Measurements from ENCODE around the gene FAF1. TPM values are rescaled to one million over a fixed set of nuclear protein-coding genes. Genes with fewer than 3 reads are reported as not detected.

FAF1 gene
- polyA plus RNA-seq, 2 donors, result 18.4 to 32.1 TPM

GRCh38 chr1:50421366-50421748 is 538.7 kb downstream of the FAF1 start:
- no peak overlapping the region for H3K27ac ChIP-seq (ENCODE audit: low read depth in 2 of 2, low read length in 1 of 2)
- H3K27me3 ChIP-seq (ENCODE audit: control insufficient read depth in 1 of 2, insufficient read depth in 2 of 2, low read length in 2 of 2), result peaks cover 0 to 34% of the 10 kb centered on the region in 2 donors
- no peaks in the 10 kb centered on the region for H3K36me3 ChIP-seq (ENCODE audit: control insufficient read depth in 2 of 2, insufficient read depth in 2 of 2, low read length in 1 of 2)
- peaks cover 0 to 11% of the 10 kb centered on the region in 2 donors for H3K9me3 ChIP-seq (ENCODE audit: control insufficient read depth in 2 of 2, insufficient read depth in 1 of 2, low read depth in 1 of 2, low read length in 1 of 2)
- no peak overlapping the region for H3K4me3 ChIP-seq (ENCODE audit: low read depth in 1 of 2, low read length in 2 of 2)
- H3K4me1 ChIP-seq (ENCODE audit: control insufficient read depth in 2 of 2, insufficient read depth in 2 of 2, low read length in 1 of 2), result peaks cover 8 to 11% of the 10 kb centered on the region in 2 donors
- 40 to 43% methylated on average over 36 to 38 of the region's 38 CpGs for WGBS, 2 donors

- Histone ChIP-seq H3K27me3 (ENCODE audit: control insufficient read depth in 1 of 2, insufficient read depth in 2 of 2, low read length in 2 of 2) (peaks cover 0 to 34% of the 10 kb centered on the region in 2 donors), H3K4me3 (ENCODE audit: low read depth in 1 of 2, low read length in 2 of 2) (no peak overlapping the region), H3K36me3 (ENCODE audit: control insufficient read depth in 2 of 2, insufficient read depth in 2 of 2, low read length in 1 of 2) (no peaks in the 10 kb centered on the region), H3K9me3 (ENCODE audit: control insufficient read depth in 2 of 2, insufficient read depth in 1 of 2, low read depth in 1 of 2, low read length in 1 of 2) (peaks cover 0 to 11% of the 10 kb centered on the region in 2 donors), H3K27ac (ENCODE audit: low read depth in 2 of 2, low read length in 1 of 2) (no peak overlapping the region), H3K4me1 (ENCODE audit: control insufficient read depth in 2 of 2, insufficient read depth in 2 of 2, low read length in 1 of 2) (peaks cover 8 to 11% of the 10 kb centered on the region in 2 donors)
- WGBS, 2 donors, result 21 to 40% methylated on average over 59 to 69 of the region's 69 CpGs
These were observed 539.2 kb downstream of the FAF1 start for GRCh38 chr1:50420689-50421365.

GRCh38 chr1:50419907-50420677 is 540.0 kb downstream of the FAF1 start:
- Histone ChIP-seq H3K4me3 (ENCODE audit: low read depth in 1 of 2, low read length in 2 of 2) (no peak overlapping the region), H3K27ac (ENCODE audit: low read depth in 2 of 2, low read length in 1 of 2) (no peak overlapping the region), H3K9me3 (ENCODE audit: control insufficient read depth in 2 of 2, insufficient read depth in 1 of 2, low read depth in 1 of 2, low read length in 1 of 2) (peaks cover 5 to 11% of the 10 kb centered on the region in 2 donors), H3K27me3 (ENCODE audit: control insufficient read depth in 1 of 2, insufficient read depth in 2 of 2, low read length in 2 of 2) (peaks cover 0 to 33% of the 10 kb centered on the region in 2 donors), H3K4me1 (ENCODE audit: control insufficient read depth in 2 of 2, insufficient read depth in 2 of 2, low read length in 1 of 2) (peaks cover 8 to 9% of the 10 kb centered on the region in 2 donors), H3K36me3 (ENCODE audit: control insufficient read depth in 2 of 2, insufficient read depth in 2 of 2, low read length in 1 of 2) (no peaks in the 10 kb centered on the region)
- 39 to 50% methylated on average over 21 of the region's 21 CpGs for WGBS, 2 donors

DNA sequence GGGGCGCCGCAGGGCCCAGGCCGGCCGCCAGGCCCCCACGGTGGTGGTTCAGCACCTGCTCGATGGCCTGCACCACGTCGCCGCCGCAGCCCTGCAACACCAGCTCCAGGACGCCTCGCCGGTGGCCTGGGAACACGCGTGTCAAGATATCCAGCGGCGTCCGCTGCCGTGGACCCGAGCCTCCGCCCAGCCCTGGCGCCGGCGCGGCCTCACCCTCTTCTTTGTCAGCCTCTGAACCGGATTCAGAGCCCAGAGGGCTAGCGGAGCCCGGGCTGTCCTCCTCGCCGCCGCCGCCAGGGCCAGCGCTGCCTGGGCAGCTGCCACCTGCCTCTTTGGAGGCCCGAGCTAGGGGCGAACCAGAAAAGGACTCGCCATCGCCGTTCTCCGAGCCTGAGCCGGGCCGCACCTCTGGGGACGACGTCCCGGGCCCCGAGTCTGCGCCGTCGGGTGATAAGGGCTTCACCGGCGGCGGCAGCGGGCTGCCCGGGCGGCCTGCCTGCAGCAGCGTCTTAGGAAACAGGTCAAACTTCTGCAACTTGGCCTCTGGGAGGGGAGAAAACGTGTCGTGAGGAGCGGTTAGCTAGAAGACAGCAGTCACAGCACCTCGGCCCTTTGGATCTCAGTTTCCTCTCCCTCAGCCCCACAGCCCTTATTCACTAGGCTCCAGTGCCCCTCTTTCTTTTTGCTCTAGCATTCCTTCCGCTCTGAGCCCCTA is 540.7 kb downstream of the FAF1 start:
- H3K36me3 ChIP-seq (ENCODE audit: control insufficient read depth in 2 of 2, insufficient read depth in 2 of 2, low read length in 1 of 2), result no peaks in the 10 kb centered on the region
- peaks cover 4 to 8% of the 10 kb centered on the region in 2 donors for H3K4me1 ChIP-seq (ENCODE audit: control insufficient read depth in 2 of 2, insufficient read depth in 2 of 2, low read length in 1 of 2)
- H3K27ac ChIP-seq (ENCODE audit: low read depth in 2 of 2, low read length in 1 of 2), result no peak overlapping the region
- peaks cover 5 to 11% of the 10 kb centered on the region in 2 donors for H3K9me3 ChIP-seq (ENCODE audit: control insufficient read depth in 2 of 2, insufficient read depth in 1 of 2, low read depth in 1 of 2, low read length in 1 of 2)
- WGBS, 2 donors, result 31 to 45% methylated on average over 57 to 60 of the region's 60 CpGs
- H3K4me3 ChIP-seq (ENCODE audit: low read depth in 1 of 2, low read length in 2 of 2), result no peak overlapping the region
- peaks cover 0 to 27% of the 10 kb centered on the region in 2 donors for H3K27me3 ChIP-seq (ENCODE audit: control insufficient read depth in 1 of 2, insufficient read depth in 2 of 2, low read length in 2 of 2)

DNA sequence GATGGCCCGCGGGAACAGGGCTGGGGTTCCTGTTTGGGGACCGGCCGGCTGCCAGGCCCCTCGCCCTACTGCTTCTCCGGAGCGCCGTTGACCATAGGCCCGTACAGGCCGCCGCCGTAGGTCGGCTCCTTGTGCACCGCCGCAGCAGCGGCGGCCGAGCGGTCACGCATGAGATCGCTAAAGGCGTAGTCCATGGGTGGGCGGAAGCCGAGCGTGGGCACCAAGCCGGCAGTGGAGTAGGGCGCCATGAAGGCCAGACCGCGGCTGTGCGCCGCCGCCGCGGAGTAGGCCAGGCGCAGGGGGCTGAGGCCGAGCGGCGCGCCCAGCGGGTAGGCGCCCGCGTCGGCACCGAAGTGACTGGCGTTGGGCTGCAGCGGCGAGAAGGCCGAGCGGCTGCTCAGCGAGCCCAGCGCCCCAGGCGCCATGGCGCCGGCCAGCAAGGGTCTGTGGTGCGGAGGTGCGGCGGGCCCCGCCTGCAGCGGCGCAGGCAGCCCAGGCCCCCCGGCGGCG is 541.4 kb downstream of the FAF1 start:
- Histone ChIP-seq H3K9me3 (ENCODE audit: control insufficient read depth in 2 of 2, insufficient read depth in 1 of 2, low read depth in 1 of 2, low read length in 1 of 2) (peaks cover 5 to 14% of the 10 kb centered on the region in 2 donors), H3K36me3 (ENCODE audit: control insufficient read depth in 2 of 2, insufficient read depth in 2 of 2, low read length in 1 of 2) (no peaks in the 10 kb centered on the region), H3K4me3 (ENCODE audit: low read depth in 1 of 2, low read length in 2 of 2) (peak overlapping the region in 1 of 2 donors; percentile 7), H3K27me3 (ENCODE audit: control insufficient read depth in 1 of 2, insufficient read depth in 2 of 2, low read length in 2 of 2) (peaks cover 3 to 25% of the 10 kb centered on the region in 2 donors), H3K4me1 (ENCODE audit: control insufficient read depth in 2 of 2, insufficient read depth in 2 of 2, low read length in 1 of 2) (peaks cover 4 to 8% of the 10 kb centered on the region in 2 donors), H3K27ac (ENCODE audit: low read depth in 2 of 2, low read length in 1 of 2) (no peak overlapping the region)
- WGBS, 2 donors, result 20 to 43% methylated on average over 40 to 64 of the region's 64 CpGs

DNA sequence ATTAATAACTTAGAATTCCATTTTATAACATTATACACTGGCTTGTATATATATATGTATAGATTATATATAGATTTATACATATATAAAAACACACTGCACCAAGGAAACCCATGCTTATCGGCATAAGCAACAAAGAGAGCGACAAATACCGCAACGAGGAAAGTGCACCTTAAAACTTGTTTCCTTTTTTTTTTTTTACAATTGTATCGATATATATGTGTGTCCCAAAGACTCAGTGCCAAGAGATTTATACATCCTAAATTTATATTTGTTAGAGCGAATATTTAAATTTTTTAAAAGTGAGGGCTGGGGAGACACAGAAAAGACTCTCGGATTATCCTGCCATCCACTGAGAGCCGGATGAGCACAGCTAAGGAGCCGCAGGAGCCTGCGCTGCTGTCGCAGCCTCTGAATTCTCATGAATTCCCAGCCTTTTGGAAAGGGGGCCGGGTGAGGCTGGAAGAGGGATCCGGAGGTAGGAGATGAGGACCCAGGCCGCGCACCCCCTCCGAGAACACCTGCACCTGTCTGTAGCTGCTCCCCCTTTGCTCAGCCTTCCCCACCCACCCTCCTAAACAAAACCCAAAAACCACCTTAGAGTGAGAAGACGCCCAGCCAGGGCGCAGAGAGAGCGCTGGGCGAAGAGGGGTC is 542.0 kb downstream of the FAF1 start:
- Histone ChIP-seq H3K36me3 (ENCODE audit: control insufficient read depth in 2 of 2, insufficient read depth in 2 of 2, low read length in 1 of 2) (no peaks in the 10 kb centered on the region), H3K27ac (ENCODE audit: low read depth in 2 of 2, low read length in 1 of 2) (no peak overlapping the region), H3K27me3 (ENCODE audit: control insufficient read depth in 1 of 2, insufficient read depth in 2 of 2, low read length in 2 of 2) (peaks cover 3 to 25% of the 10 kb centered on the region in 2 donors), H3K4me3 (ENCODE audit: low read depth in 1 of 2, low read length in 2 of 2) (no peak overlapping the region), H3K9me3 (ENCODE audit: control insufficient read depth in 2 of 2, insufficient read depth in 1 of 2, low read depth in 1 of 2, low read length in 1 of 2) (peaks cover 5 to 15% of the 10 kb centered on the region in 2 donors), H3K4me1 (ENCODE audit: control insufficient read depth in 2 of 2, insufficient read depth in 2 of 2, low read length in 1 of 2) (peaks cover 4 to 8% of the 10 kb centered on the region in 2 donors)
- 38 to 48% methylated on average over 19 to 20 of the region's 20 CpGs for WGBS, 2 donors

GRCh38 chr1:50417507-50417906 is 542.6 kb downstream of the FAF1 start:
- 29 to 48% methylated on average over 23 of the region's 23 CpGs for WGBS, 2 donors
- H3K4me3 ChIP-seq (ENCODE audit: low read depth in 1 of 2, low read length in 2 of 2), result no peak overlapping the region
- peaks cover under 1 to 8% of the 10 kb centered on the region in 2 donors for H3K4me1 ChIP-seq (ENCODE audit: control insufficient read depth in 2 of 2, insufficient read depth in 2 of 2, low read length in 1 of 2)
- H3K9me3 ChIP-seq (ENCODE audit: control insufficient read depth in 2 of 2, insufficient read depth in 1 of 2, low read depth in 1 of 2, low read length in 1 of 2), result peaks cover 5 to 15% of the 10 kb centered on the region in 2 donors
- H3K27me3 ChIP-seq (ENCODE audit: control insufficient read depth in 1 of 2, insufficient read depth in 2 of 2, low read length in 2 of 2), result peaks cover 3 to 25% of the 10 kb centered on the region in 2 donors
- H3K27ac ChIP-seq (ENCODE audit: low read depth in 2 of 2, low read length in 1 of 2), result no peak overlapping the region
- H3K36me3 ChIP-seq (ENCODE audit: control insufficient read depth in 2 of 2, insufficient read depth in 2 of 2, low read length in 1 of 2), result no peaks in the 10 kb centered on the region

DNA sequence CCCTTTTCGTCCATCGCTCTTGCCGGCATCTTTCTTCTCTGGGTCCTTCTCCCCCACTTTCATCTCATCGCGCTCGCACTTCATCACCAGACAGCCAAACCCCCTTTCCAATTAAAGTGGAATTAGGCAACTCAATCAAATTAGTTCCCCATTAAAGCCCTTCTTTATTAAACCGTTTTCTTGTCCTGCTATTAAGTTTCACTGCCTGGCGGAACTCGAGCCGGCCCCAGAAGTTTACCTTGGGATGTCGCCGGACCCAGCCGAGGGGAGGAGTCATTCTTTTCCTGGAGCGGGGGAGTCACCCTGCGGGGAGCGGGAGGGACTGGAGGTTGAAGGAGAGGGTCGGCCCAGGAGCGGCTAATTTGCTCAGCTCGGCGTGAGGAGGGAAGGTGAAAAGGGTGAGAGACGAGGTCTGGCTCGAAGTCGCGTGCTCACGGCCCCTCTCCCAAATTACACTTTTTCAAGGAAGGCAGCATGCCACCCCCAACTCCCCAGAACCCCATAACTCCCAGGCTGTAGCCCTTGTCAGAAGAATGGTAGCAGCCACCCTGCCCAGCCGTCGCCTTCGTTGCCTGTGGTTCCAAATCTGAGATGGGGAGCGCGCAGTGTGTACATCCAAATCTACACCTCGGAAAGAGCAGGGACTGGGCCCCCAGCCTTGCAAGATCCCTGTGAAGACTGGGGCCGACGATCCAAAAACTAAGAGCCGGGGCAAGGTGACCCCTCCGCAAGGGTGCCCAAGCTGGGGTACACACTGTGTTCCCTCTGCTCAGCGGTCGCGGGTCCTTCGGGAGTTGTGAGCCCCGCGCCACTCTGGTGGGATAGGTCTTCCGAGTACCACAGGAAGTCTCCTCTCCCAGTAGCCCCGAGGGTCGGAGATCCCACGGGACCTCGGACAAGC is 543.3 kb downstream of the FAF1 start:
- H3K4me1 ChIP-seq (ENCODE audit: control insufficient read depth in 2 of 2, insufficient read depth in 2 of 2, low read length in 1 of 2), result peaks cover 0 to 8% of the 10 kb centered on the region in 2 donors
- H3K9me3 ChIP-seq (ENCODE audit: control insufficient read depth in 2 of 2, insufficient read depth in 1 of 2, low read depth in 1 of 2, low read length in 1 of 2), result peaks cover 5 to 15% of the 10 kb centered on the region in 2 donors
- H3K27ac ChIP-seq (ENCODE audit: low read depth in 2 of 2, low read length in 1 of 2), result no peak overlapping the region
- peaks cover 3 to 25% of the 10 kb centered on the region in 2 donors for H3K27me3 ChIP-seq (ENCODE audit: control insufficient read depth in 1 of 2, insufficient read depth in 2 of 2, low read length in 2 of 2)
- H3K36me3 ChIP-seq (ENCODE audit: control insufficient read depth in 2 of 2, insufficient read depth in 2 of 2, low read length in 1 of 2), result no peaks in the 10 kb centered on the region
- H3K4me3 ChIP-seq (ENCODE audit: low read depth in 1 of 2, low read length in 2 of 2), result no peak overlapping the region
- WGBS, 2 donors, result 26 to 34% methylated on average over 46 of the region's 46 CpGs
